HG03439 (cell line): ENCODE results near the gene PLEKHG4B.
"Not testable (repeated sequence)": the region's sequence is repeated elsewhere in the genome, so short reads cannot be mapped to it uniquely, and the experiment has no call there.

Source experiments
- ATAC-seq: cut with Tn5 transposase; IDR thresholded peaks from one replicate; pipeline ENCODE4 v1.9.1; 2021; ENCODE audit warnings: mild to moderate bottlenecking, moderate library complexity; ENCODE audit not compliant: unreplicated experiment

The PLEKHG4B gene

GRCh38 chr5:91556-92263 is at the start of gene PLEKHG4B:
PLEKHG4B (plus strand) TSS chr5:92168; CDS start chr5:92232, 64 bp downstream.
- ATAC-seq: no peak

GRCh38 chr5:42250-42649 is 49.7 kb upstream of the PLEKHG4B start:
- no peak for ATAC-seq

GRCh38 chr5:48192-48591 is 43.8 kb upstream of the PLEKHG4B start:
- ATAC-seq: no peak

- ATAC-seq: not testable (repeated sequence)
Observed at GRCh38 chr5:49530-49929, 42.4 kb upstream of the PLEKHG4B start.

- ATAC-seq: no peak
Observed at GRCh38 chr5:49953-50544, 41.9 kb upstream of the PLEKHG4B start.

GRCh38 chr5:50724-51499 is 41.1 kb upstream of the PLEKHG4B start:
- no peak for ATAC-seq

- no peak for ATAC-seq
Observed at GRCh38 chr5:51500-51823, 40.5 kb upstream of the PLEKHG4B start.

GRCh38 chr5:53381-54174 is 38.4 kb upstream of the PLEKHG4B start:
- no peak for ATAC-seq

GRCh38 chr5:54175-54730 is 37.7 kb upstream of the PLEKHG4B start:
- no peak for ATAC-seq

- no peak for ATAC-seq
Observed at GRCh38 chr5:54876-55569, 36.9 kb upstream of the PLEKHG4B start.

- ATAC-seq: no peak
Observed at GRCh38 chr5:56561-57290, 35.2 kb upstream of the PLEKHG4B start.

- not testable (repeated sequence) for ATAC-seq
Observed at GRCh38 chr5:60250-60649, 31.7 kb upstream of the PLEKHG4B start.

GRCh38 chr5:70440-70839 is 21.5 kb upstream of the PLEKHG4B start:
- ATAC-seq: no peak

GRCh38 chr5:72316-73180 is 19.4 kb upstream of the PLEKHG4B start:
- ATAC-seq: not testable (repeated sequence)

GRCh38 chr5:73181-73447 is 18.9 kb upstream of the PLEKHG4B start:
- ATAC-seq: not testable (repeated sequence)

GRCh38 chr5:73768-74502 is 18.0 kb upstream of the PLEKHG4B start:
- ATAC-seq: no peak

- ATAC-seq: no peak
Observed at GRCh38 chr5:74503-75109, 17.4 kb upstream of the PLEKHG4B start.
